Cardiac fibroblast (primary cell): ENCODE results near the gene RILPL2.

Experiments used
- DNase-seq, 2 donors: peaks; one replicate each; pipeline versions ENCODE4 v3.0.0 to v3.0.0-alpha.2; 2010; ENCODE audit warnings: low read depth in 2 of 2
- H3K4me3 ChIP-seq, 2 donors: replicated peaks in 1 of 2; 1 replicate in 1 of 2; 2 replicates in 1 of 2; pipeline ENCODE4 v1.5.1; 2011; ENCODE audit warnings: low read depth in 2 of 2, low read length in 2 of 2, mild to moderate bottlenecking in 2 of 2, moderate library complexity in 1 of 2
- CTCF ChIP-seq: IDR thresholded peaks from one replicate; pipeline ENCODE4 v1.5.1; 2011; ENCODE audit warnings: low read depth, mild to moderate bottlenecking, low read length, inconsistent platforms

RILPL2 gene

GRCh38 chr12:123398550-123399254 is 37.8 kb downstream of the RILPL2 start:
- peak; percentile 86 to 88 for DNase-seq
- no peak for TF ChIP-seq CTCF
- H3K4me3 ChIP-seq: no peak overlapping the region

- no peak for DNase-seq
- no peak overlapping the region for H3K4me3 ChIP-seq
These were observed 38.3 kb downstream of the RILPL2 start for GRCh38 chr12:123398177-123398549.

GRCh38 chr12:123397400-123397799 is 39.1 kb downstream of the RILPL2 start:
- no peak overlapping the region for H3K4me3 ChIP-seq
- no peak for TF ChIP-seq CTCF

More at GRCh38 chr12:123398177-123398549, 38.3 kb downstream of the RILPL2 start:
- TF ChIP-seq CTCF: no peak

GRCh38 chr12:123396954-123397353 is 39.5 kb downstream of the RILPL2 start:
- TF ChIP-seq CTCF: no peak
- H3K4me3 ChIP-seq: no peak overlapping the region
- DNase-seq: no peak

More at GRCh38 chr12:123397400-123397799, 39.1 kb downstream of the RILPL2 start:
- DNase-seq: no peak

- TF ChIP-seq CTCF: no peak
- DNase-seq: no peak
- H3K4me3 ChIP-seq: no peak overlapping the region
These were observed 39.9 kb downstream of the RILPL2 start for GRCh38 chr12:123396543-123396942.

GRCh38 chr12:123395236-123395635 is 41.2 kb downstream of the RILPL2 start:
- no peak for DNase-seq
- H3K4me3 ChIP-seq: no peak overlapping the region
- no peak for TF ChIP-seq CTCF

GRCh38 chr12:123393747-123394146 is 42.7 kb downstream of the RILPL2 start:
- no peak for TF ChIP-seq CTCF
- no peak for DNase-seq
- H3K4me3 ChIP-seq: no peak overlapping the region
